ENCODE data around the gene PHC2.
A peak's percentile ranks its signal among the peaks of the same experiment; 100 is the strongest.

PHC2 gene

DNA sequence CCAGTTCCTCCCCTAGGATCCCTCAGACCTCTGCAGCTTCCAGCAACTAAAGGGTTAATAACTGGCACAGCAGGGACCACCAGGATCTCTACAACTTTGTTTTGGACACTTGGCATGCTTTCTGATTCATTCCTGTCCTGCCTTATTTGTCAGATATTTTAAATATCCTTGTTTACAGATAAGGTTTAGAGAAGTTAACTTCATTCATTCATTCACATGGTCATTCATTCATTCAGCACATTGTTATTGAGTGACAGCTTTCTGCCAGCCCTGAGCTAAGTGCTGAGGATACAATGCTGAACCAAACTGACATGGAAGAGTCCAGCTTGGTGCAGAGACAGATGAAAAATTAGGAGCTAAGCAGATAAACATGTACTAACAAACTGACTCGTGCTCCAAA lies 8.8 kb upstream of the PHC2 start:
- H3K27ac ChIP-seq: no peak overlapping the region
- TF ChIP-seq, protein P1, sequence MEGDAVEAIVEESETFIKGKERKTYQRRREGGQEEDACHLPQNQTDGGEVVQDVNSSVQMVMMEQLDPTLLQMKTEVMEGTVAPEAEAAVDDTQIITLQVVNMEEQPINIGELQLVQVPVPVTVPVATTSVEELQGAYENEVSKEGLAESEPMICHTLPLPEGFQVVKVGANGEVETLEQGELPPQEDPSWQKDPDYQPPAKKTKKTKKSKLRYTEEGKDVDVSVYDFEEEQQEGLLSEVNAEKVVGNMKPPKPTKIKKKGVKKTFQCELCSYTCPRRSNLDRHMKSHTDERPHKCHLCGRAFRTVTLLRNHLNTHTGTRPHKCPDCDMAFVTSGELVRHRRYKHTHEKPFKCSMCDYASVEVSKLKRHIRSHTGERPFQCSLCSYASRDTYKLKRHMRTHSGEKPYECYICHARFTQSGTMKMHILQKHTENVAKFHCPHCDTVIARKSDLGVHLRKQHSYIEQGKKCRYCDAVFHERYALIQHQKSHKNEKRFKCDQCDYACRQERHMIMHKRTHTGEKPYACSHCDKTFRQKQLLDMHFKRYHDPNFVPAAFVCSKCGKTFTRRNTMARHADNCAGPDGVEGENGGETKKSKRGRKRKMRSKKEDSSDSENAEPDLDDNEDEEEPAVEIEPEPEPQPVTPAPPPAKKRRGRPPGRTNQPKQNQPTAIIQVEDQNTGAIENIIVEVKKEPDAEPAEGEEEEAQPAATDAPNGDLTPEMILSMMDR (conservative IDR thresholded peaks at IDR 0.05): no peak

DNA sequence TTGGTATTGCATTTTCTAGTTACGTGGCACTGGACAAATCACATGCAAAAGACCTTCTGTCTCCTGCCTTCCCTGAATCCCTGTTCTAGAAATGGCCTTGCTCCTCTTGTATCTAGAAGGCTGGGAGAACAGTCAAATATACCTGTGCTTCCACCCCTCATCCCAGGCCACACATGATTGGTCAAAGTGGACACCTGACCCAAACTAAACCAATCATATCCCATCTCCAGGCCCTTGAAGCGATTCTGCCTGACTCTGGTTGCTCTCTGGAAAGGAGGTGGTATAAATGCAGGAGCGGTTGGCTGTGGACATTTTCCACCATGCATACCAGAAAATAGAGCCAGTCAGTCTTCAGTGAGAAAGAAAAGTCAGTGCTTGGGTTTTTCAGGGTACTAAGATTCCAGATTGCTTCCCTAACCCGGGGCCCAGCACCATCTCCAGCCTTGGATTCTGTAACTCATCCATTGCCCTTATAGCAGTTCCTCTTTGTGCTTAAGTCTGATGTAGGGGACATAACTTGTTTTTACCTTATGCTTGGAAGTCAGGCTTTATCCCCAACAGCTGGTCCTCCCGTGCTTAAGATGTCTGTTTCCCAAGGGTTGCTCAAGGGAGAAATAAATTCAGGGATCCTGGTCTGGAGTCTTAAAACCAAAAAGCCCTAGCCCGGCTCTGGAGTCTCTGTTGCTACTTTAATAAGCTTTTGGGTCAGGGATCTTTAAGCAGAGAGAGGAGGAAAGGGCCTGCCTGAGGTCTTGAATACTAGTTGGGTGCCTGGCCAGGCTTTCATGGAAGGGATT lies 7.7 kb upstream of the PHC2 start:
- H3K27ac ChIP-seq: no peak overlapping the region
- TF ChIP-seq, protein P1 (conservative IDR thresholded peaks at IDR 0.05): no peak

DNA sequence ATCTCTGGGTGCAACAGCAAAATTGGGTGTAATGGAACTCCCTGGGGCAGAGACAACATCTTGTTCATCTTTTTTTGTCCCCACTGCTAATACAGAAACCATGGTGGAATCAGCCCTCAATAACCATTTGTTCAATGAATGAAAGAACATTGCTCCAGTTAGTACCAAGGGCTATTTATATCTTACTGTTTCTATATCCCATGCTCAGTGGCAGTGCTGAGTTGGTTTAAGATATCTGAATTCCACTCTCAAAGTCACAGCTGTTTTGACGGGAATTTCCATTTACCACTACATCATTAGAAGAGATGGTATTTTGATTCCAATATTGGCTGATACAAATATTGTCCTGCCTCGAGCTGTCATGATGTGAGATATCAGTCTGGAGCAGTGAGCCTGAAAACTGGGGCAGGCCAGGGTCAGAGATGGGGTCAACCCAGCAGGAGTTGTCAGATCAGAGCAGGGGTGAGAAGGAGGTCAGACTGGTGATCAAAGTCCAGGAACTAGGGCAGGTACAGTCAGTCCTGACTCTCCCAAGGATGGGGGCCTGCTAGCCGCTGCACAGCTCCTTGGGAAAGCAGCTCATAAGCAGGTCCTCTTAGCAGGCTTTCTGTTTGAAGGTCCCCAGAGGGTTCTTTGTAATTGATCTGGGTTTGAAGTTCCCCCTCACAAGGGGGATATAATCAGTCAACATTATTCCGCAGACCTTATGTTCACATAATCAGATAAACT lies 5.8 kb upstream of the PHC2 start:
- no peak overlapping the region for H3K27ac ChIP-seq
- TF ChIP-seq, protein P1 (conservative IDR thresholded peaks at IDR 0.05): no peak

DNA sequence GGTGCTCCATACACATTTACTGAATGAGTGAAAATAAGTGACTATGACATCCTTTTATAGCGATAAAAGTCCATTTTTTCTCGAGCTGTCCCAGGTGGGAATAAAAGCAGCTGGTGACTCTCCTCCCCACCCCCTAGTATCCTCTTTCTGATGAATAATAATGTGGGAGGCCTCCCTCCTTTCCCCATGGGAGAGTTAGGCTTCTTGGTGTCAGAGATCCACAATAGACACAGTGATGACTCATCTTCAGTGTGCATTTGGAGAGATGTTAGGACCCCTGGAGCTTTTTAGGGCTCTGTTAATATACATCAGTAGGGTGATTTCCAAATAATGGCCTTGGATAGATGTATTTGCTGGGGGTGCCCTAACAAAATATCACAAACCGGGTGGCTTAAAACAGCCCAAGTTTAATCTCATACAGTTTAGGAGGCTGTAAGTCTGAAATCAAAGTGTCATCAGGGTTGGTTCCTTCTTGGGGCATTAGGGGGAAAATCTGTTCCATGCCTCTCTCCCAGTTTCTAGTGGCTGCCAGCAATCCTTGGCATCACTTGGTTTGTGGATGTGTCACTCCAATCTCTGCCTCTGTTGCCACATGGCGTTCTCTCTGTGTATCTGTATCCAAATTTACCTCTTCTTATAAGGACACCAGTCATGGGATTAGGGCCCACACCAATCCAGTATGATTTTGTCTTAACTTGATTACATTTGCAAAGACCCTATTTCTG lies 4.4 kb upstream of the PHC2 start:
- TF ChIP-seq, protein P1 (conservative IDR thresholded peaks at IDR 0.05): no peak
- H3K27ac ChIP-seq: no peak overlapping the region

DNA sequence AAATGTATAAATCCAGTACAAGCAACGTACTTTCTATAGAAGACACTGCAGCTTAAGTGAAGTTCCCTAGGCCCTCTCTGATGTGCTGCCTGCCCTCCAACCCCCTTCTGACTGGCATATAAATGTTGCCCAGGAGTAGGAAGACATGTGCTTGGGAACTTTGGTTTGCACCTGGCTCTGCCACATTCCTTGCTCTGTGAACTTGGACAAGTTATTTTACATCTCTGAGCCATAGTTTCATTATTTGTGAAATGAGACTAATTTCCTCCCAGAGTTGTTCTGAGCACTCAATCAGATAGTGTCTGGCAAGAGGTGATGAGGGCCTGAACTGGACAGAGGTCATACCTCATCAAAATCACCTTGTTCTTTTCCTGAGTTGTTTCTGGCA lies 3.5 kb upstream of the PHC2 start:
- no peak overlapping the region for H3K27ac ChIP-seq
- TF ChIP-seq, protein P1 (conservative IDR thresholded peaks at IDR 0.05): no peak

DNA sequence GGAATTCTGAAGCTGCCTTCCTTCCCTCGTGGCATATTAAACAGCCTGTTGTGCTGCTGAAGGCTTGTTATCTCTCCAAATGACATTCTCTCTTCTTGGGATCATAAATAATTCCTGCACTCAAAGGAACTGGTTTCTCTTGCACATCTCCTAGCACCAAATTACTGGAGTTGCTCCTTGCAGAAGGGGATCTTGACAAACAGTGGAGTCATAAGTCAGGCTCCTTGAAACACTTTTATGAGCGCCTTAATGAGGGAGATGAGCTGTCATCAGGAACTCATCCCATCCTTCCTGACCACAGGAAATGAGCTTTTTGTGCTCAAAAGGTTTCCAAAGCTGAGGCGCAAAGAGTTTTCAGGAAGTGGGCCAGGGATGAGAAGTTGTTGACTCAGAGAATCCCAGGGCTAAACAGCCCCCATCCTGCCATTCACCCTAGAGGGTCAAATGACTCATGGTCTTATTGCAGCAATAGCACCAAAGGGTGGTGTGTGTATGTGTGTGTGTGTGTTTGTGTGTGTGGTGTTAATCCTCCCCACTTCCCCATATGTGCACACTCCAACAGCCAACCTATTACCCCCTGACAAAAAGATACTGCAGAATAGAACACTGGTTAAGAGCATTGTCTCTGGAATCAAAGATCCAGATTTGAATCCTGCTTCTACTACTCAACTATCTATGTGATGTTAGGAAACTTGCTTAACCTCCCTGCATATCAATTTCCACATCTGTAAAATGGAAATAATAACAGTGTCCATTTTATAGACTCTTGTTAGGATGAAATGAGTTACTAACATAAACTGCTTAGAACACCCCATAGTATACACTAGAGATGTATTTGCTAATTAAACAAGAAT lies 2.8 kb upstream of the PHC2 start:
- peak overlapping the region; percentile 36 for H3K27ac ChIP-seq
- TF ChIP-seq, protein P1 (conservative IDR thresholded peaks at IDR 0.05): no peak
